GM18873 (cell line): Measurements from ENCODE around the gene MT1E.
"Not testable (repeated sequence)": the region's sequence is repeated elsewhere in the genome, so short reads cannot be mapped to it uniquely, and the experiment has no call there.

Experiments used
- ATAC-seq: cut with Tn5 transposase; IDR thresholded peaks from one replicate; pipeline ENCODE4 v1.9.1; 2021; ENCODE audit warnings: mild to moderate bottlenecking, moderate library complexity, moderate number of reproducible peaks; ENCODE audit not compliant: unreplicated experiment, low FRiP score

The MT1E gene

DNA sequence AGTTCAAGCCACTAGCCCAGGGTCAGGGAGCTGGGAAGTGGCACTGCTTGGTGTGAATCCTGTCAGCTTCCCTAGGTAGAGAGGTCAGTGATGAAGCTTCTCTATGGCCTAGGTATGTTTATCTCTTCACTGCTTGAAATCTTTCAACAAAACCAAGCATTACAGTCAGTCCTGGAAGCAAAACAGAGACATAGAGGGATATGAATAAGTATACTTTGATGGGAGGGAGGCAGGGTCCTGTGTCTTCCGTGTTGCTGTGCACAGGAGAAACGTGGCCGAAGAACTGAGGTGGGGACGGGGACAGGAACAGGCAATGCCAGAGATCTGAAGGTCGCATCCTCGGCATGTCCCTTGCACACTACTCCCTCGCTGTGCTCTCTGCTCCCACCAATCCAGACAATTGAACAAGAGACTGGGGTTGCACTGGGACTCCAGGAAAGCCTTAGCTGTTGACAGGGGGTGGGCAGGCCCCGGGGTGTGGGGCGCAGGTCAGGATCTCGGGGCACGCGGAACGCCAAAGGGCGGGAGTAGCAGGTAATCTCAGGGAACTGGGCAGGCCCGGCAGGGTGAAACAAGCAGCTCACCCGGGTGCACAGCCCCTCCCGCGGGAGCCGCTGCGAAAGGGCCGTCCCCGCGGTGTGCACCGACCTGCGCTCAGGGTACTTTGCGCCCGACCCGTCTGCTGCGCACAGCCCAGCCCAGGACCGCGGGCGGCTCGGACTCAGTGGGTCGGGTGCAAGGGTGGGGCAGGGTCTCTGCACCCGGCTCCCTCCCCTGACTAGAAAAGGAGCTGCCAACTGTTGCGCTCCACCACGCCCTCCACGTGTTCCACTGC is 43.6 kb downstream of the MT1E start, which contains the start of gene MT1H:
Gene MT1H (plus strand): TSS at position 810 of the 835 bp plus-strand sequence. CDS start 71 bp downstream, outside the sequence.
- no peak for ATAC-seq

DNA sequence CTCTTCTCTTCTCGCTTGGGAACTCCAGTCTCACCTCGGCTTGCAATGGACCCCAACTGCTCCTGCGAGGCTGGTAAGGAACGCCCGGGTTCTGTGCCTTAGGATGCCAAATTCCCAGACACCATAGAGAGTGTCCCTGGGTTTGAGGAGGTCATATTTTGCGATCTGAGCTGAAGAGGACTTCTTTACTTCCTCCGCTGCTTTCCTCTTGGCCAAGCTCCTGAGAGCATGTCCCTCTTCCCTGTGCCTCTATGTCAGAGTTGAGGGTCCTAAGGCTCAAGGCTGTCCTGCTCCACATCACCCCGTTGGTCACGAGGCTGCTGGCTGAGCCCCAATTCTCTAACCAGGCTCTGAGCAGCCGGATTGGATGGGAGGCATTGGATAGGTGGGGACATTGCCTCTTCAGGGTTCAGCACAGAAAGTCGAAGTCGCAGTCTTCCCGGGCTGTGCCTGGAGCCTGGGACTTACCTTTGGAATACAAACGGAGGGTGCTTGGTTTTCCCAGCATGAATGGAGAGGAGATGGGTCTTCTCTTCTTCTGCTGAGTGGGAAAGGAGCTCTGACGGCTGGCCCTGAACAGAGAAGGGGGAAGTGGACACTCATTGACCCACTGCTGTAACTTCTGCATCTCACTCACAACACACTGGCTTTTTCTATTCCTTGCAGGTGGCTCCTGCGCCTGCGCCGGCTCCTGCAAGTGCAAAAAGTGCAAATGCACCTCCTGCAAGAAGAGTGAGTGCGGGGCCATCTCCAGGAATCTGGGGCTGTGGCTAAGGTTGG is 44.4 kb downstream of the MT1E start:
- ATAC-seq: no peak

DNA sequence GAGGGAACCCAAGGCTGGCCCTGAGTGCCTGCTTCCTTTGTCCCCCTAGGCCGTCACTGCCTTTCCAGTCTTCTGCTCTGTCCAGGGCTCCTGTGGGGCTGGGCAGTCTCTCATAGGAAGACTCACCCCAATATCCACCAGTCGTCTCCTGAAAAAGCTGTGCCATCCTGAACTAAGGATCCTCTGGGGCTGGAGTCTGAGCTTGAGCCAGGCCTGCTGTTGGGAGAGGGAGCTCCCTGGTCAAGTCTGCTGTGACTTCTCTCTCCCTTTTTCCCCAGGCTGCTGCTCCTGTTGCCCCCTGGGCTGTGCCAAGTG is 45.0 kb downstream of the MT1E start:
- ATAC-seq: no peak

DNA sequence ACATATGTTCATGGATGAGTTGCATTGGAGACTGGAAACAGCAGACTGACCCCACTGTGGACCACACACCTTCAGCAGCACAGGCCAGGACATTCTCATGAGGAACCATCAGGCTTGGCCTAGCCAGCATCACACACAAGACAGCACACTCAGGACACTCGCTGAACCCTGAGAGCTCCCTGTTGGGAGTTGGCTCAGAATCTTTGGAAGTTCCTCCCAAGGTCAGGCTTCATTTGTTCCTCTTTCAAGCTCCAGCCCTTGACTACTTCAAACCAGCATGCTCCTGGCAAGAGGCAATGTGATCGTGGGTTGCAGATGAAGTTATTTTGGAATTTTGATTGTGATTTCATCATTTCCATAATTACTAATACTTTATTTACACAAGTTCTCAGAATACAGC is 46.1 kb downstream of the MT1E start:
- not testable (repeated sequence) for ATAC-seq

DNA sequence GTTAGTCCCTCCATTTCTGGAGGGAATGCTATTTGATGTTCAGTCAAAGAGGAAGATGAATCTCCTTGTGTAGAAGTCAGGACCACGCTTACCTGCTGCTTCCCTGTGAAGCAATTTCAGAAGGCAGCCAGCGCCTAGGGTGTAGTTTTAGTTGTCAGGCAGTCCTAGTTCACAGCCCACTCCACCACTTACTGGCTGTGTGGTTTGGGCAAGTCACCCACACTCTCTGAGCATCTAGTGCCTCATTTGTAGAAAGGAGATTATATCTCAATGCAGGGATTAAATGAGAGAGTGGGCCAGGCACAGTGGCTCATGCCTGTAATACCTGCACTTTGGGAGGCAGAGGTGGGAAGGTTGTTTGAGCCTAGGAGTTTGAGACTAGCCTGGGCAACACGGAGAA is 46.6 kb downstream of the MT1E start:
- not testable (repeated sequence) for ATAC-seq

DNA sequence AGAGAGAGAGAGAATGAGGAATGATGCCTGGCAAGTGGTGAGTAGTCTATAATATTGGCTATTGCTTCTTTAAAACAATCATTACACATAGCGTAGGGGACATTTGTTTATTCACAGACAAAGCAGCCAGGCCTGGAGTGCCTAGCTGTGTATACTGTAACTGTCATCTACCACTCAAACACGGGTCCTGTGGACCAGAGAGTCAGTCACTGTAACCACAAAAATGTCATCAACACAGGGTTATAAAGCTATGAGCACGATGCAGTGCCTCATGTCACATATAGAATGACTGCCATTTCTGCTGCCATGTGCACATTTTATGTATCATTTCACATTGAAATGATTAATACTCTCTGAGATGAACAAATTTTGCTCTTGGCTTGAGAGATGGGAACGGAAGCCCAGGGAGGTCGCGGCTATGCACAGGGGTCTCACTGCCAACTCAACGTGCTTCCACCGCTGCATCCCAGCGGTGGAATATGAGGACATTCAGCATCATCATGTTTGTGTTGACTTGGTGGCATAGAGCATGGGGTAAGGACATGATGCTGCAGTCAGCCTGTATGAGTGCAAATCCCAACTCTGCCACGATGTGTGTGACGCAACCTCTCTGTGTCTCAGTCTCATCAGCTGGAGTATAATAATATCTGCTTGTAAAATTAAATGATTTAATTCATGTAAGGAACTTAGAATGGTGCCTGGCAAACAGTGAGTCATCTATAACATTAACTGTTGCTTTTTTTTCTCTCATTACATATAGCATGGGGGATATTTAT is 47.4 kb downstream of the MT1E start:
- no peak for ATAC-seq

DNA sequence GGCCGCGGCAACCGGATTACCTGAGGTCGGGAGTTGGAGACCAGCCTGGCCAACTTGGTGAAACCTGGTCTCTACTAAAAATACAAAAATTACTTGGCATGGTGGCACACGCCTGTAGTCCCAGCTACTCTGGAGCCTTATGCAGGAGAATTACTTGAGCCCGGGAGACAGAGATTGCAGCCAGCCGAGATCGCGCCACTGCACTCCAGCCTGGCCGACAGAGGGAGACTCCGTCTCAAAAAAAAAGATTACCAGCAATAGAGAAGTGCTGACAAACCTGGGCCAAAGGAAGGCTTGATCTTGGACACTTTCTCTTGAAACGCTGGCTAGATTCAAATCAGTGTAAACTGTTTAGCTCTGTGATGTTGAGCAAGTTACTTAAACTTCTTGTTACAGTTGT is 48.3 kb downstream of the MT1E start:
- no peak for ATAC-seq

DNA sequence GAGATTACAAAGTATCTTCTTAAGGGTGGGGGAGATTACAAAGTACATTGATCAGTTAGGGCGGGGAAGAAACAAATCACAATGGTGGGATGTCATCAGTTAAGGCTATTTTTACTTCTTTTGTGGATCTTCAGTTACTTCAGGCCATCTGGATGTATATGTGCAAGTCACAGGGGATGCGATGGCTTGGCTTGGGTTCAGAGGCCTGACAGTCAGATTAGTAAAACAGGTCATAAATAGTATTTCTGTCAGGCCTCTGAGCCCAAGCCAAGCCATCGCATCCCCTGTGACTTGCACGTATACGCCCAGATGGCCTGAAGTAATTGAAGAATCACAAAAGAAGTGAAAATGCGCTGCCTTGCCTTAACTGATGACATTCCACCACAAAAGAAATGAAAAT is 49.0 kb downstream of the MT1E start:
- ATAC-seq: not testable (repeated sequence)

DNA sequence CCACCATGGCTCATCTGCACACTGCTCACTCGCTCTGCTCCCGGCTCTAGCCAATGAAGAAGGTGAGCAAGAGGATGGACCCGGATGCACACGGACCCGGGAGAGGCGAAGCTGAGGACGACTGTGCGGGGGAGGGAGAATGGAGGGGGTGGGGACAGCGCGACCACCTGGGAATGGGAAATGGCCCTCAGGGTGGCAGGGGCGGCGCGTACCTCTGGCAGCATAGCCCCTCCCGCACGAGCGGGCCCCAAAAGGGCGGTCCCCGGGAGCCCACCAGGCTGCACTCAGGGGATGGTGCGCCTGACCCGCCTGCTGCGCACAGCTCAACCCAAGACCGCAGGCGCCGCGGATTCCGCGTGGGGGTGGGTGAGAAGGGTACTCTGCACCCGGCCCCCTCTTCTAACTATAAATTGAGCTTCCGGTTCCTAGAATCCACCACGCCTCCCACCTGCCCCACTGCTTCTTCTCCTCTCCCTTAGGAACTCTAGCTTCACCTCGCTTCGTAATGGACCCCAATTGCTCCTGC is 50.2 kb downstream of the MT1E start:
- ATAC-seq: no peak
